ENCODE results near the gene ZBTB12. TPM values are rescaled to one million over a fixed set of nuclear protein-coding genes. Genes with fewer than 3 reads are reported as not detected.

Gene ZBTB12
- total RNA-seq, 2 experiments from 2014 or later = 0.28 to 0.33 TPM

DNA sequence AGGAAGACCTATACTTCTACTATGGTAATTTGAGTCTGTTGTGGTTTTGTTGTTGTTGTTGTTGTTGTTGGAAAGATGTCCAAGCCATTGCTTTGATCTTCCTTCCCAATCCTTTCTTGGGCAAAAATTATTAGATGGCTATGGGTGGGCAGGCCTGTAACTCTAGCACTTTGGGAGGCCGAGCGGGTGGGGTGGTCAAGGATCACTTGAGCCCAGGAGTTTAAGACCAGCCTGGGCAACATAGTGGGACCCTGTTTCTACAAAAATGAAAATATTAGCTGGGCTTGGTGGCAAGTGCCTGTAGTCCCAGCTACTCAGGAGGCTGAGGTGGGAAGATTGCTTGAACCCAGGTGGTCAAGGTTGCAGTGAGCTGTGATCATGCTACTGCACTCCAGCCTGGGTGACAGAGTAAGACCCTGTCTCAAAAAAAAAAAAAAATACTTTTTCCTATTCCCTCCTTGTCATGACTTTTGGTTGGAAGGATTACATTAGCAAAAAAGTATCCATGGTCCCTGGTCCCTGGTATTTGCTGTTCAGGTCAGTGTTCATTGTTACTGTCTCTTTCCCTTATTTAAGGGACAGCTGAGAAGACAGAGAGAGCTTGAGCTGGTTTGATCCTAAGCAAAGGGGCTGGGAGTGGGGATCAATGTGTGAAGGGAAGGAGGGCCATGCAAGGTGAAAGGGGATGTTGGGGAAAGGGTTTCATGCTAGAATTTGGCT, 51.0 kb downstream of the ZBTB12 start:
- H3K27me3 ChIP-seq (ENCODE audit: control insufficient read depth in 1 of 2, insufficient read depth in 2 of 2, low read length in 2 of 2) = no peaks in the 10 kb centered on the region
- H3K27ac ChIP-seq (ENCODE audit: low read depth in 1 of 2, low read length in 2 of 2) = no peak overlapping the region
- no peaks in the 10 kb centered on the region for H3K4me1 ChIP-seq (ENCODE audit: insufficient read depth, low read length)
- Mint-ChIP-seq H3K9me3 (no peaks in the 10 kb centered on the region), H3K36me3 (ENCODE audit: low read depth) (no peaks in the 10 kb centered on the region), H3K4me3 (no peak overlapping the region), H3K27ac (no peak overlapping the region), H3K27me3 (no peaks in the 10 kb centered on the region), H3K4me1 (ENCODE audit: low read depth) (no peaks in the 10 kb centered on the region)
- intact Hi-C loops (cut with DNase I, micrococcal nuclease) = no loop called here
- H3K9me3 ChIP-seq (ENCODE audit: control insufficient read depth in 1 of 2, insufficient read depth in 1 of 2, low read length in 2 of 2) = no peaks in the 10 kb centered on the region
- TF ChIP-seq, protein P1, sequence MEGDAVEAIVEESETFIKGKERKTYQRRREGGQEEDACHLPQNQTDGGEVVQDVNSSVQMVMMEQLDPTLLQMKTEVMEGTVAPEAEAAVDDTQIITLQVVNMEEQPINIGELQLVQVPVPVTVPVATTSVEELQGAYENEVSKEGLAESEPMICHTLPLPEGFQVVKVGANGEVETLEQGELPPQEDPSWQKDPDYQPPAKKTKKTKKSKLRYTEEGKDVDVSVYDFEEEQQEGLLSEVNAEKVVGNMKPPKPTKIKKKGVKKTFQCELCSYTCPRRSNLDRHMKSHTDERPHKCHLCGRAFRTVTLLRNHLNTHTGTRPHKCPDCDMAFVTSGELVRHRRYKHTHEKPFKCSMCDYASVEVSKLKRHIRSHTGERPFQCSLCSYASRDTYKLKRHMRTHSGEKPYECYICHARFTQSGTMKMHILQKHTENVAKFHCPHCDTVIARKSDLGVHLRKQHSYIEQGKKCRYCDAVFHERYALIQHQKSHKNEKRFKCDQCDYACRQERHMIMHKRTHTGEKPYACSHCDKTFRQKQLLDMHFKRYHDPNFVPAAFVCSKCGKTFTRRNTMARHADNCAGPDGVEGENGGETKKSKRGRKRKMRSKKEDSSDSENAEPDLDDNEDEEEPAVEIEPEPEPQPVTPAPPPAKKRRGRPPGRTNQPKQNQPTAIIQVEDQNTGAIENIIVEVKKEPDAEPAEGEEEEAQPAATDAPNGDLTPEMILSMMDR (IDR thresholded peaks at IDR 0.05) = no peak
- ATAC-seq (ENCODE audit: poor library complexity) (no peak), DNase-seq (no peak)
- no peaks in the 10 kb centered on the region for H3K36me3 ChIP-seq (ENCODE audit: insufficient read depth, low read length)
- ChIA-PET POLR2A (no interaction called here), CTCF (no interaction called here)
- H3K4me3 ChIP-seq (ENCODE audit: low read length) = no peak overlapping the region

Other genes starting within 250 kb of the ZBTB12 start
- gene BAG6, start 249.4 kb downstream of the ZBTB12 start, total RNA-seq = 100 to 1,000 TPM; 211 TPM
- 1 to 10 TPM; 4.2 to 4.6 TPM for gene APOM, start 246.2 kb downstream of the ZBTB12 start, total RNA-seq
- gene C6orf47, start 241.3 kb downstream of the ZBTB12 start, total RNA-seq = 10 to 100 TPM in 1 of 2 experiments, 1 to 10 TPM in 1; 9.6 to 10.5 TPM
- gene GPANK1, start 237.1 kb downstream of the ZBTB12 start, total RNA-seq = 10 to 100 TPM in 1 of 2 experiments, 1 to 10 TPM in 1; 9.8 to 11.0 TPM
- 10 to 100 TPM; 88.0 to 92.6 TPM for gene CSNK2B, start 236.0 kb downstream of the ZBTB12 start, total RNA-seq
- 10 to 100 TPM; 27.0 to 28.0 TPM for gene LY6G5B, start 232.1 kb downstream of the ZBTB12 start, total RNA-seq
- under 1 TPM; 0.49 to 0.67 TPM for gene LY6G5C, start 221.0 kb downstream of the ZBTB12 start, total RNA-seq
- gene ABHD16A, start 198.8 kb downstream of the ZBTB12 start, total RNA-seq = 10 to 100 TPM; 52.3 to 59.3 TPM
- gene LY6G6F, start 195.2 kb downstream of the ZBTB12 start, total RNA-seq = not detected
- not detected for gene LY6G6D, start 186.7 kb downstream of the ZBTB12 start, total RNA-seq
- gene LY6G6C, start 180.3 kb downstream of the ZBTB12 start, total RNA-seq = not detected
- under 1 TPM; 0.11 to 0.17 TPM for gene MPIG6B, start 178.7 kb downstream of the ZBTB12 start, total RNA-seq
- 1 to 10 TPM; 3.0 to 3.3 TPM for gene DDAH2, start 172.8 kb downstream of the ZBTB12 start, total RNA-seq
- gene CLIC1, start 165.6 kb downstream of the ZBTB12 start, total RNA-seq = 10 to 100 TPM; 61.2 to 61.5 TPM
- 10 to 100 TPM; 13.6 to 13.7 TPM for gene MSH5, start 162.1 kb downstream of the ZBTB12 start, total RNA-seq
- 1 to 10 TPM; 2.7 to 2.8 TPM for gene SAPCD1, start 139.4 kb downstream of the ZBTB12 start, total RNA-seq
- gene VWA7, start 124.8 kb downstream of the ZBTB12 start, total RNA-seq = 1 to 10 TPM; 1.7 TPM
- 10 to 100 TPM; 43.9 to 44.2 TPM for gene VARS1, start 106.3 kb downstream of the ZBTB12 start, total RNA-seq
- 10 to 100 TPM; 12.6 to 13.7 TPM for gene LSM2, start 95.1 kb downstream of the ZBTB12 start, total RNA-seq
- 1 to 10 TPM; 1.7 to 1.8 TPM for gene HSPA1L, start 86.8 kb downstream of the ZBTB12 start, total RNA-seq
- 1 to 10 TPM; 8.1 to 9.8 TPM for gene HSPA1A, start 86.5 kb downstream of the ZBTB12 start, total RNA-seq
- gene HSPA1B, start 74.3 kb downstream of the ZBTB12 start, total RNA-seq = 1 to 10 TPM; 8.3 to 9.8 TPM
- 10 to 100 TPM; 19.7 to 21.1 TPM for gene NEU1, start 39.3 kb downstream of the ZBTB12 start, total RNA-seq
- gene SLC44A4, start 23.1 kb downstream of the ZBTB12 start, total RNA-seq = under 1 TPM in 1 of 2 experiments, not detected in 1; 0.20 TPM
- 10 to 100 TPM; 36.3 to 36.6 TPM for gene EHMT2, start 4.4 kb downstream of the ZBTB12 start, total RNA-seq
- gene C2, start 25.6 kb upstream of the ZBTB12 start, total RNA-seq = 1 to 10 TPM; 1.4 to 2.3 TPM
- gene CFB, start 44.0 kb upstream of the ZBTB12 start, total RNA-seq = 1 to 10 TPM; 1.5 to 2.2 TPM
- 10 to 100 TPM; 53.8 to 58.2 TPM for gene NELFE, start 56.9 kb upstream of the ZBTB12 start, total RNA-seq
- 100 to 1,000 TPM; 133 to 141 TPM for gene SKIC2, start 57.1 kb upstream of the ZBTB12 start, total RNA-seq
- gene DXO, start 70.1 kb upstream of the ZBTB12 start, total RNA-seq = 10 to 100 TPM; 30.0 to 31.1 TPM
- 1 to 10 TPM; 4.2 TPM for gene C4A, start 80.0 kb upstream of the ZBTB12 start, total RNA-seq
- gene C4B, start 112.7 kb upstream of the ZBTB12 start, total RNA-seq = 1 to 10 TPM; 3.0 to 4.0 TPM
- gene CYP21A2, start 136.3 kb upstream of the ZBTB12 start, total RNA-seq = under 1 TPM; 0.17 to 0.36 TPM
- 1 to 10 TPM; 8.3 to 9.0 TPM for gene TNXB, start 207.3 kb upstream of the ZBTB12 start, total RNA-seq
- gene ATF6B, start 226.2 kb upstream of the ZBTB12 start, total RNA-seq = 10 to 100 TPM; 72.2 to 75.6 TPM
- under 1 TPM; 0.66 to 0.73 TPM for gene FKBPL, start 228.2 kb upstream of the ZBTB12 start, total RNA-seq
- 1 to 10 TPM; 2.6 to 3.2 TPM for gene PRRT1, start 249.9 kb upstream of the ZBTB12 start, total RNA-seq

All from CD4-positive, alpha-beta T cell (primary cell).